DMS114 treated with DMSO at 0.1 percent for 48 hours (cell line): ENCODE measurements around the gene SLC6A5.
A peak's percentile ranks its signal among the peaks of the same experiment; 100 is the strongest.

Source experiments
- DNase-seq: peaks from one replicate; lab custom pipeline; 2025; ENCODE audit not compliant: unreplicated experiment; lab: John Stamatoyannopoulos, UW

SLC6A5 gene

GRCh38 chr11:20620988-20621387, 21.6 kb downstream of the SLC6A5 start:
- no peak for DNase-seq

GRCh38 chr11:20621679-20622078, 22.3 kb downstream of the SLC6A5 start:
- DNase-seq, result no peak

GRCh38 chr11:20623252-20623651, 23.8 kb downstream of the SLC6A5 start:
- no peak for DNase-seq

GRCh38 chr11:20626279-20626678, 26.9 kb downstream of the SLC6A5 start:
- DNase-seq, result no peak

- DNase-seq, result no peak
These were observed 27.6 kb downstream of the SLC6A5 start for GRCh38 chr11:20627026-20627425.

- no peak for DNase-seq
These were observed 28.3 kb downstream of the SLC6A5 start for GRCh38 chr11:20627701-20628100.

- DNase-seq, result no peak
These were observed 32.2 kb downstream of the SLC6A5 start for GRCh38 chr11:20631519-20632168.

GRCh38 chr11:20632169-20632532, 32.7 kb downstream of the SLC6A5 start:
- no peak for DNase-seq

- DNase-seq, result no peak
These were observed 34.6 kb downstream of the SLC6A5 start for GRCh38 chr11:20634044-20634443.

GRCh38 chr11:20634781-20635180, 35.4 kb downstream of the SLC6A5 start:
- DNase-seq, result no peak

- DNase-seq, result no peak
These were observed 38.7 kb downstream of the SLC6A5 start for GRCh38 chr11:20638074-20638473.

GRCh38 chr11:20639688-20640087, 40.3 kb downstream of the SLC6A5 start:
- DNase-seq, result no peak

- DNase-seq, result no peak
These were observed 41.0 kb downstream of the SLC6A5 start for GRCh38 chr11:20640401-20640800.

GRCh38 chr11:20644360-20644759, 45.0 kb downstream of the SLC6A5 start:
- DNase-seq, result no peak

GRCh38 chr11:20647976-20648565, 48.7 kb downstream of the SLC6A5 start:
- DNase-seq, result peak; percentile 8

- DNase-seq, result no peak
These were observed 52.9 kb downstream of the SLC6A5 start for GRCh38 chr11:20652150-20652806.

- no peak for DNase-seq
These were observed 54.6 kb downstream of the SLC6A5 start for GRCh38 chr11:20654038-20654437.

- no peak for DNase-seq
These were observed 57.5 kb downstream of the SLC6A5 start for GRCh38 chr11:20656901-20657300.

GRCh38 chr11:20658135-20658534, 58.7 kb downstream of the SLC6A5 start:
- DNase-seq, result no peak

- DNase-seq, result no peak
These were observed 62.0 kb downstream of the SLC6A5 start for GRCh38 chr11:20661445-20661844.

GRCh38 chr11:20661850-20662249, 62.4 kb downstream of the SLC6A5 start:
- DNase-seq, result no peak

- no peak for DNase-seq
These were observed 68.9 kb downstream of the SLC6A5 start for GRCh38 chr11:20668131-20668809.
